Activated CD8-positive, alpha-beta memory T cell treated with anti-CD3 and anti-CD28 coated beads for 24 hours (primary cell): ENCODE results near the gene CEP85.
A peak's percentile ranks its signal among the peaks of the same experiment; 100 is the strongest.
"Not testable (repeated sequence)": the region's sequence is repeated elsewhere in the genome, so short reads cannot be mapped to it uniquely, and the experiment has no call there.

Experiments used
- DNase-seq: peaks from one replicate; pipeline ENCODE4 v3.0.0-alpha.2; 2020

CEP85 gene

GRCh38 chr1:26224606-26225005 is 9.4 kb upstream of the CEP85 start:
- DNase-seq: no peak

DNA sequence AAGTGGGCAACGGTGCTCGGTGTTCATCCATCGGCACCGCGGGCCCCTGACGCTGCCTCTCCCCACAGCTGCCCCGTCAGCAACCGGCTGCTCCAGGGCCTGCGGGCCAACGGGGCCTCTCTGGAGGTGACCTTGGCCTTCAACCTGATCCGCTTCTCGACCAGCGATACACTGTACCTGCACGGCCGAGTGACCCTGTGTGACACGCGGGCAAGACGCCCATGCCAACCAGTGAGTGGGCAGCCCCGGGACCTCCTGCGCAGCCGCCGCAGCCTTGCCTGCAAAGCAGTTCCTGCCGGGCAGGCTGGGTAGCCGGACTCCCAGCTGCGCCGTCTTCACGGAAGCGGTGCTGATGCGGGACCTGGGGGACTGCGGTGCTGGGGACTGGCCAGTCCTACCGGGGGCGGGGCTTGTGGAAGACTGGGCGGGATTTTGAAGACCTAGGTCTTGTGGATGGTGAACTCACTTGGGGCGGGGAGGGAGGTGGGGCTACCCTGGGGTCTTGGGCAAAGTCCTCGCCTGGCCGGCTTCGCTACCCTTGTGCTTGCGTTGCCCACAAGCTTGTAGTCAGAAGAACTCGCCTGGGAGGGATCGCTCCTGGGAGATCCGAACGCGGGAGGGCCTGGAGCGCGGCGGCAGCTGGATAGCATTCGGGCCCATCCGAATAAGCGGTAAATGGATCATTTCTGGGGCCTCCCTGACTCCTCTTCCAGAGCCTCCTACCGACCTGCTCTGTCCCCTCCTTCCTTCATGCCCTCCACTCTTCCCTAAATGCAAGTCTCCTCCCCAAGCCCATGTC is 8.8 kb upstream of the CEP85 start:
- peak; percentile 74 for DNase-seq

GRCh38 chr1:26230682-26231081 is 3.3 kb upstream of the CEP85 start:
- DNase-seq: not testable (repeated sequence)

DNA sequence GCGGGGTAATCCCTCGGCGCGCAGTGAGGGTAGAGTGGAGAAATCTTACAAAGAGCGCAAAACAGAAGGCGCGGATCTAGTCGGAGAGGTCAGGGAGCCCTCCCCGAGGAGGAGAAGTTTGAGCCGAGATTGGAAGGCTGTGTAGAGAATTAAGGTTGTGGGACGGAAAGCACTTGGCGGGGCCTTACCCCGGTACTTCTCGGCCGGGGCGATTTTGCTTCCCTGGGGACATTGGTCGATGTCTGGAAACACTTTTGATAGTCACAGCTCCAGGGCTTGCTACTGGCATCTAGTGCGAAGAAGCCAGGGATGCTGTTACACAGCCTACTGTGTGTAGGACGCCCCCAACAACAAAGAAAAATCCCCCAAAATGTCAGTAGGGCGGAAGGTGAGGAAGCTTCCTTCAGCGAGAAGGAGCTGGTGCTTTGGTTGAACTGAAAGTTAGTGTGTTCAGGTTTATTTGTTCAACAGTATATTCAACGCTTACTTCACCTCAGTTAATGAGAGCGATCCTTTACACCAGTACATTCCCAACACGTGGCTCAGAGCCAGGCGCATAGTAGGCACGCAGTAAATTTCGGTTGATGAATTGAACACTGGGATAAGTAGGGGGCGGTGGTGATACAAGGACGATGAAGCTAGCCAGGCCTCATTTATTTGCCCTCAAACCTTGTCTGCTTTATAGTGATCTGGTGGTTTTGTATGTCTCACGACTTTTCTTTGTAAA is 807 bp downstream of the CEP85 start:
- no peak for DNase-seq

DNA sequence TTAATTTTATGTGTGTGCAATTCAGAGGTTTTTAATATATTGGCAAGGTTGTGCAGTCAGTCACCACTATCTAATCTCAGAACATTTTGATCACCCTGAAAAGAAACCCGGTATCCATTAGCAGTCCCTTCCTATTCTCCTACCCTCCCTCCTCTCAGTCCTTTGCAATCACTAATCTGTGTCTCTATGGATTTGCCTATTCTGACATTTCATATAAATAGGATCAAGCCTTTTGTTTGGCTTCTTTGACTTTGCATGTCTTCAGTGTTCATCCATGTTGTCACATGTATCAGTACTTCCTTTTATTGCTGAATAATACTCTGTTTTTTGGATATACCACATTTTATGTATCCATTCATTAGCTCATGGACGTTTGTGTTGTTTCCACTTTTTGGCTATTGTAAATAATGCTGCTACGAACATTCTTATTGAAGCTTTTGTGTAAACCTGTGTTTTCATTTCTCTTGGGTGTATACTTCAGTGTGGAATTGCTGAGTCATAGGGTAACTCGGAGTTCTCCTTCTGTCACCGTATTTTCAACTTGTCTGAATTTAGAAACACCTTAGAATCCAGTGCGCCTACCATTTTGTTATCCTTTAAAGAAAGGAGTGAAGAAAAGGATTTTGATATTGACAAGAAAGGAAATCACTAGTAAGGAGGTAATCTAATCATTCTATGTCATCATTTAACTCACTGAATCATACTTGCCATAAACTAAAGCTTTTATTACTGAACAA is 3.4 kb downstream of the CEP85 start:
- no peak for DNase-seq

DNA sequence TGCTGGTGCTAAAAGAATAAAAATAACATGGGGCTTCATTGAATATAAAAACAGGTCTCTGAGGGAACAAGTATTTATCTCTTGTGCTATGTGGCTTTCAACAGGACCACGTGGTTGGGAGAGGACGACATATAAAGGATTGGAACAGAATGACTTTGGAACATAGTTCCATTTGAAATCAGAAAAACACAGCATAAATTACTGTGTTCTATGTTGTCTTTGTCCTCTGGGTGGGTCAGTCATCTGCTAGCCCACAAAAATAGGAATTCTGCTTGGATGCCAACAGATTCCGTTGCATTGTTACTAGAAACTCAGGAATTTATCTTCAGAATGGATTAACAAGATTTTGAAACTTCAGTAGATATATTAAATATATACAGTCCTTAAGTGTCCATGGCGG is 5.9 kb downstream of the CEP85 start:
- DNase-seq: no peak

DNA sequence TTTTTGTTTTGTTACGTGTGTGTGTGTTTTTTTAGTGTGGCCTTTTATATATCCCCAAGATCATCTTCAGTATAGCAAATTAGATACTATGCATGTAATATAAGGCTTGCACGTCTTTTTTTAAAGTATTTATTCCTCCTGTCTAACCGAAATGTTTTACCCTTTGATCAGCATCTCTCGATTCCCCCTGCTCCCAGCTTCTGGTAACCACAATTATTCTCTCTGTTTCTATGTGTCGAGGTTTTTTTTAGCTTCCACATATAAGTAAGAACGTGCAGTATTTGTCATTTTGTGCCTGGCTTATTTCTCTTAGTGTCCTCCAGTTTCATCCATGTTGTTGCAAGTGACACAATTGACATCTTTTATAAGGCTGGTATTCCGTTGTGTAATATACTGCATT is 18.7 kb downstream of the CEP85 start:
- no peak for DNase-seq

GRCh38 chr1:26254404-26254803 is 20.4 kb downstream of the CEP85 start:
- DNase-seq: no peak

- DNase-seq: no peak
These were observed 23.2 kb downstream of the CEP85 start for GRCh38 chr1:26257222-26257621.

GRCh38 chr1:26259005-26259404 is 25.0 kb downstream of the CEP85 start:
- no peak for DNase-seq

GRCh38 chr1:26259578-26259977 is 25.6 kb downstream of the CEP85 start:
- DNase-seq: no peak

GRCh38 chr1:26263212-26263611 is 29.2 kb downstream of the CEP85 start:
- DNase-seq: no peak

DNA sequence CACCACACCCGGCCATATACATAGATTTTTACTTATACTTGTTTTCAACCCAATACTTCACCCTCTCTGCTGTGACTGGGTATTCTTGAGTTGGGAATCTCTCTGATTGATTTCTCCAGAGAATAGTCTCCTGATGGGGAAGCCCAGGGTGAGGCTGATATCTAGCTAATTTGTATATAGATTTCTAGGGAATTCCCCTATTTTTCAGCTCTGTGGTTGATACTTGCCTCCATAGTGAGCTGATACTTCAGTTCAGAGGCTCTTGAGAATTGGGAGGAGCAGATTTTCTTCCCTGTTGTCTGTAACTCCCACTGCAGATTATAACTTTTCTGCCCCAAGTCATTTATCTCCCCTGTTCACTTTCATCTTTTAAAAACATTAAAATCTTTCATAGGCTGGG is 31.4 kb downstream of the CEP85 start:
- DNase-seq: no peak

DNA sequence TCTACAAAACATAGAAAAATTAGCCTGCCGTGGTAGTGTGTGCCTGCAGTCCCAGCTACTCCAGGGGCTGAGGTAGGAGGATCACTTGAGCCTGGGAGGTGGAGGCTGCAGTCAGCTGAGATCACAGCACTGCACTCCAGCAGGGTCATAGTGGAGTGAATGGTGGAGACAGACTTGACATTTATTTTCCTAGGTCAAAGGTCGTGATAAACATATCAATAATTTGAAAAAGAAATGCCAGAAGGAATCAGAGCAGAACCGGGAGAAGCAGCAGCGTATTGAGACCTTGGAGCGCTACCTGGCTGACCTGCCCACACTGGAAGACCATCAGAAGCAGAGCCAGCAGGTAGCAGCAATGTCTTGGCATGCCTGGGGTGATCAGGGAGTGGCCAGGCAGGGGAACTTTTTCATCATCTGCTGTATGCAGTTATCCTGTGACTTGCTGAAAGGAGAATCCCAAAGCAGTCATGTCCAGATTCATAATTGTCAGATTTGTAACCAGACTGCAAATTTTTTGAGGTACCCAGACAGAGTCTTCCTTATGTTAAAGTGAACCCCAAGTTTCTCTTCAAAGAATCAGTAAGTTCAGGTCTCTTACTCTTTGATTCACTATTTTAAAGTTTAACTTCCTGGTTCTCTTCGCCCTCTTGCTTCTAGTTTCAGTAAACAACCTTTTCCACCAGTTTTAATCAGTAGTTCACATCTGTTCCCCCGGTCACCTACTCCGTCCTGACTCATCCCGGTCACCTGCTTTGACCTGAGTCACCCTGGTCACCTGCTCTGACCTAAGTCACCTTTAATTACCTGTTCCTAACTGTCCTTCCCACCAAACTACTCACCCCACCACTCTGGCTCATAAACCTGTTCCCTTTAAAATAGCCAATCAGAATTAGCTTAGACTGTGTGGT is 34.5 kb downstream of the CEP85 start:
- no peak for DNase-seq

DNA sequence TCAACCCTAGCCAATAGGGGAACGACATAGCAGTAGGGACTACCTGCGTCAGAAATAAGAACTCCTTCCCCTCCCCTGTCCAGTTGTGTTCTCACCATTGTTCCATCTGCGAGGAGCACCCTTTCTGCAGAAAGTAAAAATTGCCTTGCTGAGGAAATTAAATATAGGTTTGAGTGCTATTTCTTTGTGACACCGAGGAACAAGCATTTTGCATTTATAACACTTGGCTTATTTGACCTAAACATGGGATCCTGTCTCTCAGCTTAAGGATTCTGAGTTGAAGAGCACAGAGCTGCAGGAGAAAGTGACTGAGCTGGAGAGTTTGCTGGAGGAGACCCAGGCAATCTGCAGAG is 35.2 kb downstream of the CEP85 start:
- DNase-seq: no peak

GRCh38 chr1:26274801-26275425 is 40.9 kb downstream of the CEP85 start:
- DNase-seq: no peak

DNA sequence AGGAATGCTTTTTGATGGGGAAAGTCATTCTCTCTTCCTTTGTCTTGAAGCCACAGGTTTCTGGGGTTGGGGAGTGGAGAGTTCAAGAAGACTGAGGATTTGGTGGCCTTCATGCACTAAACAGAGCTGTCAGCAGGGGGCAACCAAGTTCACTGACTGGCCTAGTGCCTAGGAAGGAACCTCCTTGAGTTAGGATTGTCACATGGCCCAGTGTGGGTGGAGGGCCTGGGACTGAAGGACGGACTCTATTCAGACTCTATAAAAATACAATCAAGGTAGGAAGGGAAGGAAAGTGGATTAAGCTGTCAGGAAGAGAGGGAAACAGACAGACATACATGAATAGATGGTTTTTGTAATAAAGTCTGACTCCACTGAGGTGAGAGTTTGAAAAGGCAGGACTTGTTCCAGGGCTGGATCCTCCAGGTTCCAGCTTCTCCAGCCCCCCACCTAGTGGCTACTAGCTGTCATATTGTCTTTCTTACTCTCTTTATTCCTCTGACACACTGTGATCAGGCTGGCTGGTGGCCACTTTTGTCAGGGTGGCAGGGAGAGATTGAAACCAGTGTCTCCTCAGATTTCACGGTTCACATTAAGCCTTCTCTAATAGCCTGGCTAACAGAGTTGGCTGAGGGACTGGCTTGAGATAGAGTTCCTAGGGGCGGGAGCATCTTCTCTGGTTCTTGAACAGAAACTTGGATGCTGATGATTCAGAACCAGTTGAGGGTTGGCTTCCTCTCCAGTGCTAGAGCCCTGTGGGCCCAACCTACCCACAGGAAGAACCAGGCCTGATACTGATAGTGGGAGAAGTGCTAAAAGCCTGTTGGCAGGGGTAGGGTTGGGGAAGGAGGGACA is 41.8 kb downstream of the CEP85 start:
- DNase-seq: peak; percentile 91

- no peak for DNase-seq
These were observed 42.4 kb downstream of the CEP85 start for GRCh38 chr1:26276432-26276838.

DNA sequence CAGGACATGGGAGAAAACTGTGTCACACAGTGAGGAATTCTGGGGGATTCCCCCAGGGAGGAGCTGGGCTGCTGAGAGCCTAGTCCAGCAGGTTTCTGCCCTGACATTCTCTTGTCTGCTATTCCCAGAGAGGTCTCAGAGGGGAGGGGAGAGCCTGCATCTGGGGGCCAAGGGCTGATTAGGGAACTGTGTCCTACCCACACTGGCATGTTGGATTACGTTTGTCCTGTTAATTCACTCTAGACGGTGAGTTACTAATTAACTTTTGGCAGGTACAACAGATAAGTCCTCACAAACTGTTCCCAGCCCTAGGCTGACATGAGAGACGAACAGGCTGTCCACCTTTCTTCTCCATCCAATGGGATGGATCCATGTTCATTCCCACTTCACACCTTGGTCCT is 43.3 kb downstream of the CEP85 start:
- no peak for DNase-seq

DNA sequence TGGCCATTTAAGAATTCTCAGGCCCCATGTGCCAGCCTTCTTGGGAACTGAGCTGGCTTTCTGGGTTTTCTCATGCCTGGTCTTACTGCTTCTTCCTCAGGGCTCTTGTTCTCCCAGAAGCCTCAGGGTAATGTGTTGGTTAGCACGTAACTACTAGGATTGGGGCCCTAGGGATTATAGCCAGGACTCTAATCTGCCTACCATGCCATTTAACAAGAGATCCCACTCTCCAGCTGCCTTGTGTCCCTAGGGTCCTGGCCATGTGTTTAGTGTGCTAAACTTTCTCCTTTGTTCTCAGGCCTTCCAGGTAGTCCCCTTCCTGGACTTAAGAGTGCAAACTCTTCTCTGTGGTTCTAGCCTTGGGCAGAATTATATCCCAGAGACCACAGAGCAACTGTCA is 43.7 kb downstream of the CEP85 start:
- DNase-seq: no peak

- DNase-seq: peak; percentile 63
These were observed 44.3 kb downstream of the CEP85 start for GRCh38 chr1:26278303-26278702.
